Left lobe of liver (tissue), 2 donors: Measurements from ENCODE around the gene TTLL11. TPM values are rescaled to one million over a fixed set of nuclear protein-coding genes. Genes with fewer than 3 reads are reported as not detected.
"Not testable (repeated sequence)": the region's sequence is repeated elsewhere in the genome, so short reads cannot be mapped to it uniquely, and the experiment has no call there.

Experiments used
- ATAC-seq: fragments of 200-7000 bp; cut with Tn5 transposase; one replicate; pipeline ENCODE4 v1.9.1; 2020; ENCODE audit warnings: mild to moderate bottlenecking, moderate library complexity
- DNase-seq: peaks from one replicate; pipeline ENCODE4 v3.0.0-alpha.2; 2020; ENCODE audit warnings: low spot score
- total RNA-seq: library from RNA; stranded (reverse); gene quantifications from one replicate; pipeline ENCODE4 v1.2.1, GENCODE V29; 2021
- donor health status: DM: no; HTN: no; CAD: no; lungs with moderate emphysema.
- donor health status: DM: no; HTN: yes; CAD: no.

TTLL11 gene
- total RNA-seq, 1 donor from 2014 or later, result 2.8 TPM

GRCh38 chr9:122086873-122087272, 6.2 kb downstream of the TTLL11 start:
- ATAC-seq (no peak), DNase-seq (no peak)

GRCh38 chr9:122085260-122085659, 7.8 kb downstream of the TTLL11 start:
- DNase-seq (no peak), ATAC-seq (no peak)

GRCh38 chr9:122084026-122084675, 9.0 kb downstream of the TTLL11 start:
- DNase-seq, result no peak
- no peak for ATAC-seq

- ATAC-seq (peak; percentile 64), DNase-seq (no peak)
These were observed 12.1 kb downstream of the TTLL11 start for GRCh38 chr9:122080986-122081385.

- no peak for ATAC-seq
- DNase-seq, result no peak
These were observed 14.6 kb downstream of the TTLL11 start for GRCh38 chr9:122078557-122078956.

GRCh38 chr9:122076773-122077172, 16.3 kb downstream of the TTLL11 start:
- ATAC-seq (no peak), DNase-seq (no peak)

GRCh38 chr9:122076117-122076516, 17.0 kb downstream of the TTLL11 start:
- no peak for ATAC-seq

GRCh38 chr9:122075135-122076030, 17.7 kb downstream of the TTLL11 start:
- ATAC-seq (no peak), DNase-seq (no peak)

More at GRCh38 chr9:122076117-122076516, 17.0 kb downstream of the TTLL11 start:
- no peak for DNase-seq

- ATAC-seq (no peak), DNase-seq (no peak)
These were observed 21.4 kb downstream of the TTLL11 start for GRCh38 chr9:122071715-122072114.

GRCh38 chr9:122070728-122071515, 22.2 kb downstream of the TTLL11 start:
- ATAC-seq, result peak; percentile 49

GRCh38 chr9:122066680-122067079, 26.4 kb downstream of the TTLL11 start:
- DNase-seq, ATAC-seq: not testable (repeated sequence)

More at GRCh38 chr9:122070728-122071515, 22.2 kb downstream of the TTLL11 start:
- no peak for DNase-seq

GRCh38 chr9:122065923-122066629, 27.0 kb downstream of the TTLL11 start:
- DNase-seq, result no peak
- peak; percentile 20 for ATAC-seq

GRCh38 chr9:122060481-122060880, 32.6 kb downstream of the TTLL11 start:
- no peak for ATAC-seq
- DNase-seq, result no peak

GRCh38 chr9:122059955-122060324, 33.2 kb downstream of the TTLL11 start:
- no peak for DNase-seq
- no peak for ATAC-seq

- ATAC-seq, result no peak
These were observed 33.7 kb downstream of the TTLL11 start for GRCh38 chr9:122059214-122059954.

GRCh38 chr9:122058709-122059108, 34.4 kb downstream of the TTLL11 start:
- DNase-seq (no peak), ATAC-seq (no peak)

More at GRCh38 chr9:122059214-122059954, 33.7 kb downstream of the TTLL11 start:
- DNase-seq, result no peak

- ATAC-seq (no peak), DNase-seq (no peak)
These were observed 35.1 kb downstream of the TTLL11 start for GRCh38 chr9:122058051-122058450.

- ATAC-seq (no peak), DNase-seq (no peak)
These were observed 35.9 kb downstream of the TTLL11 start for GRCh38 chr9:122057211-122057610.

GRCh38 chr9:122056484-122056883, 36.6 kb downstream of the TTLL11 start:
- ATAC-seq (peak; percentile 52), DNase-seq (no peak)

- DNase-seq (no peak), ATAC-seq (no peak)
These were observed 37.4 kb downstream of the TTLL11 start for GRCh38 chr9:122055701-122056100.
